IMR-90 (cell line): ENCODE measurements around the gene CELF5.

Experiments
- MAZ ChIP-seq: IDR thresholded peaks from 2 replicates; pipeline ENCODE4 v1.6.1; 2012; ENCODE audit warnings: low read depth, mild to moderate bottlenecking, low read length, improper control_type of control experiment, moderate library complexity, borderline replicate concordance
- MXI1 ChIP-seq: IDR thresholded peaks from 2 replicates; pipeline ENCODE4 v1.6.1; 2012; ENCODE audit warnings: low read depth, mild to moderate bottlenecking, low read length, moderate library complexity, borderline replicate concordance
- NFE2L2 ChIP-seq: fragments of 150-350 bp; IDR thresholded peaks from 2 replicates; pipeline ENCODE4 v1.6.1; 2016; ENCODE audit warnings: low read depth, mild to moderate bottlenecking, low read length
- POLR2A ChIP-seq: IDR thresholded peaks from 2 replicates; pipeline ENCODE4 v1.6.1; 2012; ENCODE audit warnings: mild to moderate bottlenecking, low read depth, low read length
- TF ChIP-seq, protein P1 (sequence below): conservative IDR thresholded peaks from 2 replicates; pipeline ENCODE4 v1.5.1; 2012; ENCODE audit warnings: mild to moderate bottlenecking, low read depth, low read length, improper control_type of control experiment

DNA sequence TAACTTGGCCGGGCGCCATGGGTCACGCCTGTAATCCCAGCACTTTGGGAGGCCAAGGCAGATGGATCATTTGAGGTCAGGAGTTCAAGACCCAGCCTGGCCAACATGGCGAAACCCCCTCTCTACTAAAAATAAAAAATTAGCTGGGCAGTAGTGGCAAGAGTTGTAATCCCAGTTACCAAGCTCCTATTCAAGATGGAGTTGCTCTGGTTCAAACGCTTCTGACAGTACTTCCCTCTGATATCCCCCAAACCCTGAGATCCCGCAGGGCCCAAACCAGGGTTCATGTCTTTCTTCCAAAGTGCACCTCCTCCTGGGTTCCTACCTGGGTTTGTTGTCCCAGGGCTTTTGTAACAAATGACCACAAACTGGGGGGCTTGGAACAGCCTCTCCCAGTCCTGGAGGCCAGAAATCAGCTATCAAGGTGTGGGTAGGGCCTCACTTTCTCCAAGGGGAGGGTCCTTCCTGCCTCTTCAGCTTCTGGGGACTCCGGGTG lies 13.7 kb downstream of the CELF5 start:
- TF ChIP-seq POLR2A (no peak), MAZ (no peak), NFE2L2 (no peak), MXI1 (no peak)
- TF ChIP-seq, protein P1, sequence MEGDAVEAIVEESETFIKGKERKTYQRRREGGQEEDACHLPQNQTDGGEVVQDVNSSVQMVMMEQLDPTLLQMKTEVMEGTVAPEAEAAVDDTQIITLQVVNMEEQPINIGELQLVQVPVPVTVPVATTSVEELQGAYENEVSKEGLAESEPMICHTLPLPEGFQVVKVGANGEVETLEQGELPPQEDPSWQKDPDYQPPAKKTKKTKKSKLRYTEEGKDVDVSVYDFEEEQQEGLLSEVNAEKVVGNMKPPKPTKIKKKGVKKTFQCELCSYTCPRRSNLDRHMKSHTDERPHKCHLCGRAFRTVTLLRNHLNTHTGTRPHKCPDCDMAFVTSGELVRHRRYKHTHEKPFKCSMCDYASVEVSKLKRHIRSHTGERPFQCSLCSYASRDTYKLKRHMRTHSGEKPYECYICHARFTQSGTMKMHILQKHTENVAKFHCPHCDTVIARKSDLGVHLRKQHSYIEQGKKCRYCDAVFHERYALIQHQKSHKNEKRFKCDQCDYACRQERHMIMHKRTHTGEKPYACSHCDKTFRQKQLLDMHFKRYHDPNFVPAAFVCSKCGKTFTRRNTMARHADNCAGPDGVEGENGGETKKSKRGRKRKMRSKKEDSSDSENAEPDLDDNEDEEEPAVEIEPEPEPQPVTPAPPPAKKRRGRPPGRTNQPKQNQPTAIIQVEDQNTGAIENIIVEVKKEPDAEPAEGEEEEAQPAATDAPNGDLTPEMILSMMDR: no peak
